Lower lobe of right lung (tissue), 2 donors: ENCODE results near the gene COG7. TPM values are rescaled to one million over a fixed set of nuclear protein-coding genes. Genes with fewer than 3 reads are reported as not detected.
"Not testable (repeated sequence)": the region's sequence is repeated elsewhere in the genome, so short reads cannot be mapped to it uniquely, and the experiment has no call there.

Experiments used
- ATAC-seq, 2 donors: fragments of 200-7000 bp; cut with Tn5 transposase; one replicate each; pipeline ENCODE4 v1.9.1; 2020 to 2022; ENCODE audit warnings: mild to moderate bottlenecking in 2 of 2, moderate library complexity in 2 of 2
- DNase-seq: peaks from one replicate; pipeline ENCODE4 v3.0.0-alpha.2; 2020
- H3K27ac ChIP-seq: fragments of 200-600 bp; one replicate; pipeline ENCODE4 v1.8.0; 2022
- H3K27me3 ChIP-seq: fragments of 200-600 bp; one replicate; pipeline ENCODE4 v1.8.0; 2022; ENCODE audit warnings: low read depth
- H3K36me3 ChIP-seq: fragments of 200-600 bp; one replicate; pipeline ENCODE4 v1.8.0; 2022; ENCODE audit warnings: mild to moderate bottlenecking
- H3K4me1 ChIP-seq: fragments of 200-600 bp; one replicate; pipeline ENCODE4 v1.8.0; 2022
- H3K4me3 ChIP-seq: fragments of 200-600 bp; one replicate; pipeline ENCODE4 v1.8.0; 2022; ENCODE audit warnings: mild to moderate bottlenecking
- H3K9me3 ChIP-seq: fragments of 200-600 bp; one replicate; pipeline ENCODE4 v1.8.0; 2022
- CTCF ChIP-seq: fragments of 200-600 bp; IDR thresholded peaks from one replicate; pipeline ENCODE4 v1.8.0; 2022; ENCODE audit warnings: antibody characterized with exemption, mild to moderate bottlenecking
- intact Hi-C: fragments of 100-400 bp; cut with DNase I; formaldehyde crosslinking; loops from one replicate; pipeline ENCODE4 v1.11.0; 2022
- total RNA-seq: library from RNA; stranded (reverse); fragmentation: NEBNext Ultra II Directional; extraction: Animal tissue kit (Norgen Biotek cat#: 25700); gene quantifications from one replicate; pipeline ENCODE4 v1.2.1, GENCODE V29; 2021
- donor health status: DM: no; HTN: yes; CAD: no; lungs with severe emphysema.

Gene COG7
- total RNA-seq, 1 donor from 2014 or later, result 21.3 TPM

GRCh38 chr16:23476289-23476688, 23.3 kb upstream of the COG7 start:
- Histone ChIP-seq H3K9me3 (no peaks in the 10 kb centered on the region), H3K4me1 (no peaks in the 10 kb centered on the region), H3K36me3 (peaks cover 100% of the 10 kb centered on the region), H3K4me3 (no peak overlapping the region), H3K27me3 (no peaks in the 10 kb centered on the region), H3K27ac (no peak overlapping the region)
- DNase-seq, result no peak
- ATAC-seq, result no peak
- intact Hi-C loops, result no loop called here
- no peak for TF ChIP-seq CTCF

DNA sequence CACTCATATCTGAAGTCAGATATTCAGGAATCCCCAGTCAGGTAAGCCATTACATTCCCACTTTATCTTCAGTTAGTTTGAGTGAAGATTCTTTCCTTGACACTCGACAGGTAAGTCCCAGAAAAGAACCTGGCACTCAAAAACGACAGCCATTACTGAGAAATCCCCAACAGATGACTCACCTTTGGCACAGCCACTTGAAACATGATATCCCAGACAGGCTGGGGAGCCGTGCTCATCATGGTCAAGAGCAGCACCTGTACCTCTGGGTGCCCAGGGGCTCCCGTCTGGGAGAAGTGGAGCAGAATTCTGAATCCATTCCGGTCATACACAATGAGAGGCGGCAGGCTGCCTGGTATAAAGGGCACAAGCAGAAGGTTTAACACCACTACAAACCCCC, 16.8 kb upstream of the COG7 start:
- peaks cover 99% of the 10 kb centered on the region for H3K36me3 ChIP-seq
- no peak overlapping the region for H3K27ac ChIP-seq
- intact Hi-C loops, result no loop called here
- no peak overlapping the region for H3K4me3 ChIP-seq
- no peaks in the 10 kb centered on the region for H3K27me3 ChIP-seq
- no peak for TF ChIP-seq CTCF
- no peaks in the 10 kb centered on the region for H3K9me3 ChIP-seq
- ATAC-seq, result peak; percentile 76 to 79
- DNase-seq, result no peak
- no peaks in the 10 kb centered on the region for H3K4me1 ChIP-seq

- Histone ChIP-seq H3K4me3 (no peak overlapping the region), H3K9me3 (no peaks in the 10 kb centered on the region), H3K27me3 (no peaks in the 10 kb centered on the region), H3K27ac (no peak overlapping the region), H3K4me1 (peaks cover 8% of the 10 kb centered on the region), H3K36me3 (peaks cover 71% of the 10 kb centered on the region)
- DNase-seq (no peak), ATAC-seq (no peak)
- intact Hi-C loops, result no loop called here
- no peak for TF ChIP-seq CTCF
Observed at GRCh38 chr16:23466162-23466885, 13.3 kb upstream of the COG7 start.

DNA sequence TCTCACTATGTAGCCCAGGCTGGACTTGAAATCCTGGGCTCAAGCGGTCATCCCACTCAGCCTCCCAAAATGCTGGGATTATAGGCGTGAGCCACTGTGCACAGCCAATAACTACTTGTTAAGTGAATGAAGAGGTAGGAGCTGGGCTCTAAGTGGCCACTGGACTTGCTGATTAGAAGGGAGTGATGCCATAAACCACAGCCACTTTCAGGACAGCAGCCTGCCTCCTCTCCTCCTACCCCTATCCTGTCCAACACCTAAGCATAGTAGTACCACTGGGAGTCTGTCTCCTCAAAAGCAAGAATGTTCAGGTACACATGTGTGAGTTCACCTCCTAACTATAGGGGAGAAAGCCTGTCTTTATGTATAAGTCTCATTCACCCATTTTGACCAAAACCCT, 12.2 kb upstream of the COG7 start:
- Histone ChIP-seq H3K27me3 (no peaks in the 10 kb centered on the region), H3K27ac (no peak overlapping the region), H3K4me1 (peaks cover 8% of the 10 kb centered on the region), H3K36me3 (peaks cover 60% of the 10 kb centered on the region), H3K4me3 (no peak overlapping the region), H3K9me3 (no peaks in the 10 kb centered on the region)
- DNase-seq (no peak), ATAC-seq (no peak)
- no peak for TF ChIP-seq CTCF
- intact Hi-C loops, result no loop called here

DNA sequence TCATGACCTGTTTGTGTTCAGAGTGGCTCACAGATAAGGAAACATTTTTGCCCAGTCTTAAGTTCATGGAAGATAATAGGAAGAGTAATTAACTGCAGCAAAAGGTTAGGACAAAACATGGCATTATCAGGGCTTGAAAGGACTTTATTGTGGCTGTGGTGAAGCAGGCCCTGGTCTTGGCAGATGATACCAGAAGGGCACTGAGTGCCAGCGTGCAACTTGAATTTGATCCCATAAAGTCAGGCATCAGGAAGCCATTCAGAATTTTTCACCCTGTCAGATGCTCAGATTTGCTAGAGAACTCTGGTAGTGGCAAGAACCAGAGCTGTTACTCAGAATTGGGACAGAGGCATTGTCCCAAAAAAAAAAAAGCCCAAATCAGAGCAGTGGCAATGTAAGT, 11.2 kb upstream of the COG7 start:
- Histone ChIP-seq H3K9me3 (no peaks in the 10 kb centered on the region), H3K27me3 (no peaks in the 10 kb centered on the region), H3K4me3 (no peak overlapping the region), H3K4me1 (peaks cover 8% of the 10 kb centered on the region), H3K36me3 (peaks cover 50% of the 10 kb centered on the region), H3K27ac (no peak overlapping the region)
- DNase-seq, result no peak
- no peak for ATAC-seq
- TF ChIP-seq CTCF, result no peak
- intact Hi-C loops, result no loop called here

DNA sequence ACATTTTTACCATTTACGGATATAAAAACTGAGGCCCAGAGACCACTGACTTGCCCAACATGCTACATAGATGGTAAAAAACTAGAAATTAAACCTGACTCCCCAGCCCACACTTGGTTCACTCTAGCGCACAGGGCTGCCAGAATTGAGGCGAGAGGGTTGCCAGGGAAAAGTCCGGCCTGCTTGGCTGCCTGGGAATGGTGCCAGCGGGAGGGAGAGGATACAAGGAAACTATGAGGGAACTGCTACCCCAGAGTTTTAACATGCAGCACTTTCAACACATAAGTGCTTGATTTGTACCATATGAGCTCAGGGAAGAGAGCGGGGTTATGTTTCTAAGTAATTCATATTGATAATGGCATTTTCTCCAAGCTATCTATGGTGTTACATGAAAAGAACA, 10.0 kb upstream of the COG7 start:
- ATAC-seq (peak; percentile 66 to 80), DNase-seq (peak; percentile 83)
- H3K27me3 ChIP-seq, H3K4me3 ChIP-seq, H3K9me3 ChIP-seq, intact Hi-C loops, H3K4me1 ChIP-seq, H3K27ac ChIP-seq: not testable (repeated sequence)
- H3K36me3 ChIP-seq, result peaks cover 38% of the 10 kb centered on the region
